NCI-H524 treated with DMSO at 0.1 percent for 48 hours (cell line): ENCODE results near the gene KRTAP9-8.
"Not testable (repeated sequence)": the region's sequence is repeated elsewhere in the genome, so short reads cannot be mapped to it uniquely, and the experiment has no call there.

Experiments used
- DNase-seq: peaks from one replicate; lab custom pipeline; 2025; lab: John Stamatoyannopoulos, UW

Gene KRTAP9-8

GRCh38 chr17:41237949-41238437 is at the start of gene KRTAP9-8:
KRTAP9-8 (plus strand) TSS chr17:41237999; CDS start chr17:41238052, 53 bp downstream.
- not testable (repeated sequence) for DNase-seq

- DNase-seq: not testable (repeated sequence)
Measured at GRCh38 chr17:41189837-41190318, 47.9 kb upstream of the KRTAP9-8 start, which contains the start of gene KRTAP9-1. KRTAP9-1 (plus strand) TSS chr17:41189887; CDS start chr17:41189887, 0 bp downstream.

- DNase-seq: no peak
Measured at GRCh38 chr17:41190328-41190727, 47.5 kb upstream of the KRTAP9-8 start.

GRCh38 chr17:41196068-41196467 is 41.7 kb upstream of the KRTAP9-8 start:
- no peak for DNase-seq

GRCh38 chr17:41199421-41200078 is 38.2 kb upstream of the KRTAP9-8 start:
- no peak for DNase-seq

GRCh38 chr17:41211845-41212466 is 25.8 kb upstream of the KRTAP9-8 start:
- DNase-seq: no peak

- no peak for DNase-seq
Measured at GRCh38 chr17:41212524-41213169, 25.2 kb upstream of the KRTAP9-8 start.

- no peak for DNase-seq
Measured at GRCh38 chr17:41215681-41216080, 22.1 kb upstream of the KRTAP9-8 start.

- no peak for DNase-seq
Measured at GRCh38 chr17:41223821-41224220, 14.0 kb upstream of the KRTAP9-8 start.

GRCh38 chr17:41226051-41226450 is 11.7 kb upstream of the KRTAP9-8 start:
- DNase-seq: no peak

GRCh38 chr17:41226598-41227095 is 11.2 kb upstream of the KRTAP9-8 start, which contains the start of gene KRTAP9-2:
KRTAP9-2 (plus strand) TSS chr17:41226648; CDS start chr17:41226655, 7 bp downstream.
- not testable (repeated sequence) for DNase-seq

GRCh38 chr17:41230094-41230493 is 7.7 kb upstream of the KRTAP9-8 start:
- DNase-seq: no peak

- DNase-seq: no peak
Measured at GRCh38 chr17:41231731-41232130, 6.1 kb upstream of the KRTAP9-8 start.

GRCh38 chr17:41232399-41233105 is 5.2 kb upstream of the KRTAP9-8 start, which contains the start of gene KRTAP9-3:
KRTAP9-3 (plus strand) TSS chr17:41232449; CDS start chr17:41232502, 53 bp downstream.
- not testable (repeated sequence) for DNase-seq

- not testable (repeated sequence) for DNase-seq
Measured at GRCh38 chr17:41237116-41237515, 683 bp upstream of the KRTAP9-8 start.

GRCh38 chr17:41246995-41247787 is 9.4 kb downstream of the KRTAP9-8 start:
- not testable (repeated sequence) for DNase-seq

GRCh38 chr17:41249637-41250240 is 11.9 kb downstream of the KRTAP9-8 start, which contains the start of gene KRTAP9-4:
KRTAP9-4 (plus strand) TSS chr17:41249687; CDS start chr17:41249721, 34 bp downstream.
- DNase-seq: not testable (repeated sequence)

- no peak for DNase-seq
Measured at GRCh38 chr17:41251261-41251660, 13.5 kb downstream of the KRTAP9-8 start.

- no peak for DNase-seq
Measured at GRCh38 chr17:41254861-41255260, 17.1 kb downstream of the KRTAP9-8 start.
